HG03442 (cell line): Measurements from ENCODE around the gene VPS13D.

Experiments
- ATAC-seq: cut with Tn5 transposase; IDR thresholded peaks from one replicate; pipeline ENCODE4 v1.9.1; 2021; ENCODE audit warnings: mild to moderate bottlenecking, moderate library complexity; ENCODE audit not compliant: unreplicated experiment

The VPS13D gene

GRCh38 chr1:12480748-12481362, 251.0 kb downstream of the VPS13D start:
- no peak for ATAC-seq

GRCh38 chr1:12481928-12482327, 252.1 kb downstream of the VPS13D start:
- no peak for ATAC-seq

GRCh38 chr1:12482988-12483387, 253.2 kb downstream of the VPS13D start:
- no peak for ATAC-seq

GRCh38 chr1:12485231-12486058, 255.6 kb downstream of the VPS13D start:
- no peak for ATAC-seq

- ATAC-seq = no peak
Observed at GRCh38 chr1:12486059-12486341, 256.2 kb downstream of the VPS13D start.

- no peak for ATAC-seq
Observed at GRCh38 chr1:12486401-12487005, 256.7 kb downstream of the VPS13D start.

- no peak for ATAC-seq
Observed at GRCh38 chr1:12487520-12487919, 257.7 kb downstream of the VPS13D start.

- no peak for ATAC-seq
Observed at GRCh38 chr1:12488666-12489354, 259.0 kb downstream of the VPS13D start.

- no peak for ATAC-seq
Observed at GRCh38 chr1:12490532-12491142, 260.8 kb downstream of the VPS13D start.

- no peak for ATAC-seq
Observed at GRCh38 chr1:12491656-12492055, 261.8 kb downstream of the VPS13D start.

GRCh38 chr1:12495725-12496124, 265.9 kb downstream of the VPS13D start:
- no peak for ATAC-seq

GRCh38 chr1:12496154-12496961, 266.5 kb downstream of the VPS13D start:
- no peak for ATAC-seq

GRCh38 chr1:12499539-12500240, 269.9 kb downstream of the VPS13D start:
- no peak for ATAC-seq

GRCh38 chr1:12501661-12502060, 271.8 kb downstream of the VPS13D start:
- no peak for ATAC-seq

- ATAC-seq = no peak
Observed at GRCh38 chr1:12502336-12503109, 272.7 kb downstream of the VPS13D start.

GRCh38 chr1:12503709-12504108, 273.9 kb downstream of the VPS13D start:
- no peak for ATAC-seq

- no peak for ATAC-seq
Observed at GRCh38 chr1:12504601-12505000, 274.8 kb downstream of the VPS13D start.

GRCh38 chr1:12505231-12505630, 275.4 kb downstream of the VPS13D start:
- ATAC-seq = no peak

- ATAC-seq = no peak
Observed at GRCh38 chr1:12505639-12506280, 275.9 kb downstream of the VPS13D start.
